GM18873 (cell line): ENCODE results near the gene RPTOR.
"Not testable (repeated sequence)": the region's sequence is repeated elsewhere in the genome, so short reads cannot be mapped to it uniquely, and the experiment has no call there.

Experiments
- ATAC-seq: cut with Tn5 transposase; IDR thresholded peaks from one replicate; pipeline ENCODE4 v1.9.1; 2021; ENCODE audit warnings: mild to moderate bottlenecking, moderate library complexity, moderate number of reproducible peaks; ENCODE audit not compliant: unreplicated experiment, low FRiP score

Gene RPTOR

GRCh38 chr17:80612997-80613731 is 68.5 kb downstream of the RPTOR start:
- no peak for ATAC-seq

GRCh38 chr17:80613732-80614071 is 69.1 kb downstream of the RPTOR start:
- ATAC-seq = no peak

GRCh38 chr17:80614332-80615047 is 69.9 kb downstream of the RPTOR start:
- ATAC-seq = no peak

GRCh38 chr17:80615376-80615775 is 70.7 kb downstream of the RPTOR start:
- no peak for ATAC-seq

- no peak for ATAC-seq
Observed at GRCh38 chr17:80616705-80617104, 72.1 kb downstream of the RPTOR start.

GRCh38 chr17:80618304-80618703 is 73.7 kb downstream of the RPTOR start:
- ATAC-seq = no peak

GRCh38 chr17:80619535-80620235 is 75.0 kb downstream of the RPTOR start:
- no peak for ATAC-seq

GRCh38 chr17:80621335-80621996 is 76.8 kb downstream of the RPTOR start:
- no peak for ATAC-seq

- ATAC-seq = no peak
Observed at GRCh38 chr17:80621997-80622357, 77.3 kb downstream of the RPTOR start.

GRCh38 chr17:80624864-80625263 is 80.2 kb downstream of the RPTOR start:
- no peak for ATAC-seq

GRCh38 chr17:80625627-80626026 is 81.0 kb downstream of the RPTOR start:
- ATAC-seq = no peak

GRCh38 chr17:80628881-80629280 is 84.2 kb downstream of the RPTOR start:
- not testable (repeated sequence) for ATAC-seq

GRCh38 chr17:80629298-80630028 is 84.8 kb downstream of the RPTOR start:
- ATAC-seq = no peak

GRCh38 chr17:80630560-80631120 is 86.0 kb downstream of the RPTOR start:
- ATAC-seq = no peak

- ATAC-seq = no peak
Observed at GRCh38 chr17:80631142-80632045, 86.8 kb downstream of the RPTOR start.

GRCh38 chr17:80632046-80632581 is 87.5 kb downstream of the RPTOR start:
- no peak for ATAC-seq

- ATAC-seq = no peak
Observed at GRCh38 chr17:80633207-80633606, 88.6 kb downstream of the RPTOR start.

- ATAC-seq = no peak
Observed at GRCh38 chr17:80633994-80634566, 89.4 kb downstream of the RPTOR start.
